OCI-LY7 (cell line): ENCODE measurements around the gene ISM1.

Experiments used
- CTCF ChIP-seq: fragments of 200-600 bp; sonication (generic); conservative IDR thresholded peaks from 2 replicates; pipeline ENCODE4 v1.5.1; 2014; ENCODE audit warnings: mild to moderate bottlenecking, antibody characterized with exemption, low read length, moderate library complexity, mixed read lengths
- EZH2phosphoT487 ChIP-seq: fragments of 200-600 bp; sonication (generic); IDR thresholded peaks from 2 replicates; pipeline ENCODE4 v1.6.1; 2018; ENCODE audit warnings: low read depth, borderline replicate concordance, mild to moderate bottlenecking, mixed run types, antibody characterized with exemption, low read length, moderate library complexity, mixed read lengths

GRCh38 chr20:13183005-13183404 is 38.1 kb upstream of the ISM1 start:
- no peak for TF ChIP-seq CTCF
- no peak for TF ChIP-seq EZH2phosphoT487
